Activated T-helper 1 cell treated with anti-CD3 and anti-CD28 coated beads, Interleukin-12 subunit alpha, Interleukin-12 subunit beta, Interleukin-2, Interleukin-4 antibody, amounts not matched to agents 30 ng/mL and 10 ng/mL and 1 ng/mL, durations not matched to agents 14 hours and 24 hours and 36 hours (primary cell): ENCODE results near the gene CAPN1. TPM values are rescaled to one million over a fixed set of nuclear protein-coding genes. Genes with fewer than 3 reads are reported as not detected.
"Not testable (repeated sequence)": the region's sequence is repeated elsewhere in the genome, so short reads cannot be mapped to it uniquely, and the experiment has no call there.

ENCODE experiments used
- DNase-seq: peaks from one replicate; pipeline ENCODE4 v3.0.0; 2021; ENCODE audit warnings: low spot score
- H3K27ac Mint-ChIP-seq: one replicate; pipeline ENCODE4 v1.8.0; 2021; ENCODE audit warnings: mild to moderate bottlenecking, mixed read lengths
- H3K27me3 Mint-ChIP-seq: one replicate; pipeline ENCODE4 v1.8.0; 2022; ENCODE audit warnings: mild to moderate bottlenecking, moderate library complexity, mixed read lengths; ENCODE audit not compliant: insufficient read depth
- H3K36me3 Mint-ChIP-seq: one replicate; pipeline ENCODE4 v1.8.0; 2021; ENCODE audit warnings: low read depth, mixed read lengths
- H3K4me1 Mint-ChIP-seq: one replicate; pipeline ENCODE4 v1.8.0; 2021; ENCODE audit warnings: low read depth, mixed read lengths
- H3K4me3 Mint-ChIP-seq: one replicate; pipeline ENCODE4 v1.8.0; 2021; ENCODE audit warnings: mild to moderate bottlenecking, moderate library complexity, mixed read lengths
- H3K9me3 Mint-ChIP-seq: one replicate; pipeline ENCODE4 v1.8.0; 2021; ENCODE audit warnings: mixed read lengths
- intact Hi-C: fragments of 100-400 bp; cut with micrococcal nuclease; formaldehyde crosslinking; loops from one replicate; pipeline ENCODE4 v1.15.1; 2024
- total RNA-seq: library from RNA; stranded (reverse); gene quantifications from 2 replicates; pipeline ENCODE4 v1.2.3, GENCODE V29; 2022

Gene CAPN1
- total RNA-seq, 1 donor from 2014 or later, result 93.5 TPM

- H3K36me3 Mint-ChIP-seq, intact Hi-C loops: not testable (repeated sequence)
- peaks cover 15% of the 10 kb centered on the region for H3K9me3 Mint-ChIP-seq
Measured at GRCh38 chr11:65245046-65245445, 63.3 kb downstream of the CAPN1 start.

GRCh38 chr11:65246506-65246905, 64.8 kb downstream of the CAPN1 start:
- Mint-ChIP-seq H3K27me3 (peaks cover 4% of the 10 kb centered on the region), H3K4me3 (no peak overlapping the region), H3K9me3 (peaks cover 14% of the 10 kb centered on the region), H3K36me3 (peaks cover 2% of the 10 kb centered on the region), H3K4me1 (no peaks in the 10 kb centered on the region), H3K27ac (no peak overlapping the region)
- DNase-seq, result no peak
- intact Hi-C loops, result no loop called here

More at GRCh38 chr11:65245046-65245445, 63.3 kb downstream of the CAPN1 start:
- not testable (repeated sequence) for H3K4me3 Mint-ChIP-seq, H3K27ac Mint-ChIP-seq, H3K4me1 Mint-ChIP-seq, DNase-seq, H3K27me3 Mint-ChIP-seq

GRCh38 chr11:65248184-65248710, 66.5 kb downstream of the CAPN1 start:
- H3K4me1 Mint-ChIP-seq, H3K9me3 Mint-ChIP-seq, H3K36me3 Mint-ChIP-seq, H3K27me3 Mint-ChIP-seq, H3K27ac Mint-ChIP-seq, DNase-seq, intact Hi-C loops, H3K4me3 Mint-ChIP-seq: not testable (repeated sequence)

DNA sequence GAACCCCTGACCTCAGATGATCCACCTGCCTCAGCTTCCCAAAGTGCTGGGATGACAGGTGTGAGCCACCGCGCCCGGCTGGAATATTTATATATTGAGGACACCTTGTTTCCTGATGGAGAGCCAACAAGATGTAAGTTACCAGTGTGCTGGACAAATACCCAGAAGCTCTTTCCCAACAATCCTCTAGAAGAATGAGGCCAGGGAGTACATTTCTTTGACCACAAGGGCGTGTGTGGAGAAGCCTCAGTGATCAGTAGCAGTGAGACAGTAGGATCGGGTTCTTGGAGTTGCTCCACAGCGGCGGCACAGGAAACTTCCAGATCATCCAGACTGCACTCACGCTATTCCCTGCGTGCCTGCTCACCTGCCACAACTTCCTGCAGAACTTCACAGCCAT, 69.7 kb downstream of the CAPN1 start:
- Mint-ChIP-seq H3K9me3 (no peaks in the 10 kb centered on the region), H3K36me3 (no peaks in the 10 kb centered on the region), H3K4me3 (no peak overlapping the region), H3K27ac (no peak overlapping the region), H3K4me1 (peaks cover 5% of the 10 kb centered on the region), H3K27me3 (peaks cover 13% of the 10 kb centered on the region)
- intact Hi-C loops, result loop anchor here (2.0 kb wide), 1 partner anchor 25 kb away; no protein-coding TSS in a partner anchor
- DNase-seq, result no peak

GRCh38 chr11:65254724-65255123, 73.0 kb downstream of the CAPN1 start:
- Mint-ChIP-seq H3K4me3 (no peak overlapping the region), H3K27me3 (peaks cover 9% of the 10 kb centered on the region), H3K9me3 (no peaks in the 10 kb centered on the region), H3K4me1 (peaks cover 5% of the 10 kb centered on the region), H3K36me3 (no peaks in the 10 kb centered on the region), H3K27ac (no peak overlapping the region)
- no peak for DNase-seq
- intact Hi-C loops, result no loop called here

GRCh38 chr11:65258988-65259387, 77.3 kb downstream of the CAPN1 start:
- DNase-seq, result no peak
- peaks cover 5% of the 10 kb centered on the region for H3K27me3 Mint-ChIP-seq
- no peaks in the 10 kb centered on the region for H3K9me3 Mint-ChIP-seq
- H3K4me3 Mint-ChIP-seq, result no peak overlapping the region
- H3K36me3 Mint-ChIP-seq, result peaks cover 9% of the 10 kb centered on the region
- intact Hi-C loops, result no loop called here
- peaks cover 29% of the 10 kb centered on the region for H3K4me1 Mint-ChIP-seq
- no peak overlapping the region for H3K27ac Mint-ChIP-seq

GRCh38 chr11:65260302-65260701, 78.6 kb downstream of the CAPN1 start:
- Mint-ChIP-seq H3K4me1 (peaks cover 35% of the 10 kb centered on the region), H3K27ac (no peak overlapping the region), H3K27me3 (no peaks in the 10 kb centered on the region), H3K9me3 (no peaks in the 10 kb centered on the region), H3K36me3 (peaks cover 15% of the 10 kb centered on the region), H3K4me3 (no peak overlapping the region)
- no peak for DNase-seq
- intact Hi-C loops, result loop anchor here (2.0 to 5.0 kb wide), 6 partner anchors 54 to 344 kb away; partner anchors contain the start of genes ARL2, ATG2A, CDC42EP2 and DPF2

DNA sequence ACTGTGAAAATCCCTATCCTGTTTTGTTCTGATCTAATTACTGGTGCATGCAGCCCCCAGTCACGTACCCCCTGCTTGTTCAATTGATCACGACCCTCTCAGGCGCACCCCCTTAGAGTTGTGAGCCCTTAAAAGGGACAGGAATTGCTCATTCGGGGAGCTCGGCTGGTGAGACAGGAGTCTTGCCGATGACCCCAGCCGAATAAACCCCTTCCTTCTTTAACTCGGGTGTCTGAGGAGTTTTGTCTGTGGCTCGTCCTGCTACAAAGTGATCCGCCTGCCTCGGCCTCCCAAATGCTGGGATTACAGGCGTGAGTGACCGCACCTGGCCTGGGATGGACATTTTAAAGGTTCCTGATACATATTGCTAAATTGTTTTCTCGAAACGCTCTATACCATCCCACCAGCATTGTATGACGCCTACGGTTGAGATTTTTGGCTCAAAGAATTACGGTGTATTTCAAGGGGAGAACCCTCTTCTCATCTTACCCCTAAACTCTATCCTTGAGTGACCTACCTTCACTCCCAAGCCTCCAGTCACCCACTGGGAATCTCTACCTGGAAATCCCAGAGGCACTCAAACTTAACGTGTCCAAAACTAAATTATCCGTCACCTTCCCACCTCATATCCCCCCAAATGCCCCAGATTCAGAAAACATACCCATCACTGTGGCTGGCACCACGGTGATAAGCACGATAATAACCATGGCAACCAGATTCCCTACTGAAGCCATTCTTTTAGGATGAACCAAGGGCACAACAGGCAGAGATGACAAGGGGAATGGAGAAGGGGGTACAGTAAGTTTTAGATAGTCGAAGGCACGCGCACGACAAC, 79.2 kb downstream of the CAPN1 start:
- peaks cover 18% of the 10 kb centered on the region for H3K36me3 Mint-ChIP-seq
- no peaks in the 10 kb centered on the region for H3K9me3 Mint-ChIP-seq
- H3K27me3 Mint-ChIP-seq, result no peaks in the 10 kb centered on the region
- no peak for DNase-seq
- peak overlapping the region; percentile 94 for H3K4me3 Mint-ChIP-seq
- peaks cover 42% of the 10 kb centered on the region for H3K4me1 Mint-ChIP-seq
- H3K27ac Mint-ChIP-seq, result peak overlapping the region; percentile 97
- intact Hi-C loops, result loop anchor here (1.0 to 5.0 kb wide), 7 partner anchors 54 to 483 kb away; partner anchors contain the start of genes ARL2, ATG2A, CDC42EP2 and DPF2

Other genes starting within 250 kb of the CAPN1 start
- gene GPHA2, start 246.0 kb upstream of the CAPN1 start, total RNA-seq, result not detected in 2 replicates
- not detected in 2 replicates for gene MAJIN, start 209.8 kb upstream of the CAPN1 start, total RNA-seq
- not detected in 2 replicates for gene BATF2, start 185.0 kb upstream of the CAPN1 start, total RNA-seq
- gene ARL2, start 167.8 kb upstream of the CAPN1 start, total RNA-seq, result 67.3 and 71.2 TPM in 2 replicates
- 19.9 and 30.9 TPM in 2 replicates for gene SNX15, start 154.5 kb upstream of the CAPN1 start, total RNA-seq
- 17.4 and 17.7 TPM in 2 replicates for gene SAC3D1, start 140.7 kb upstream of the CAPN1 start, total RNA-seq
- 11.5 and 12.7 TPM in 2 replicates for gene NAALADL1, start 123.4 kb upstream of the CAPN1 start, total RNA-seq
- 91.8 and 92.5 TPM in 2 replicates for gene CDCA5, start 97.9 kb upstream of the CAPN1 start, total RNA-seq
- gene ZFPL1, start 97.7 kb upstream of the CAPN1 start, total RNA-seq, result 31.9 and 34.5 TPM in 2 replicates
- gene VPS51, start 85.7 kb upstream of the CAPN1 start, total RNA-seq, result 137 and 139 TPM in 2 replicates
- 32.2 and 32.8 TPM in 2 replicates for gene TM7SF2, start 70.1 kb upstream of the CAPN1 start, total RNA-seq
- 20.8 and 22.1 TPM in 2 replicates for gene ZNHIT2, start 64.2 kb upstream of the CAPN1 start, total RNA-seq
- 1,004 and 1,020 TPM in 2 replicates for gene FAU, start 59.8 kb upstream of the CAPN1 start, total RNA-seq
- gene MRPL49, start 59.6 kb upstream of the CAPN1 start, total RNA-seq, result 76.0 and 76.4 TPM in 2 replicates
- gene SYVN1, start 47.4 kb upstream of the CAPN1 start, total RNA-seq, result 42.3 and 45.8 TPM in 2 replicates
- gene SPDYC, start 11.7 kb upstream of the CAPN1 start, total RNA-seq, result not detected in 2 replicates
- gene POLA2, start 80.0 kb downstream of the CAPN1 start, total RNA-seq, result 78.2 and 78.9 TPM in 2 replicates
- gene CDC42EP2, start 132.9 kb downstream of the CAPN1 start, total RNA-seq, result 1.6 and 2.7 TPM in 2 replicates
- 84.5 and 93.1 TPM in 2 replicates for gene DPF2, start 151.9 kb downstream of the CAPN1 start, total RNA-seq
- gene TIGD3, start 172.8 kb downstream of the CAPN1 start, total RNA-seq, result 1.1 TPM in 2 replicates
- 15.3 and 19.4 TPM in 2 replicates for gene SLC25A45, start 200.7 kb downstream of the CAPN1 start, total RNA-seq
- gene FRMD8, start 204.7 kb downstream of the CAPN1 start, total RNA-seq, result 40.5 and 42.3 TPM in 2 replicates
- gene NEAT1, start 240.9 kb downstream of the CAPN1 start, total RNA-seq, result 507 and 517 TPM in 2 replicates